ENCODE measurements around the gene MS4A14. TPM values are rescaled to one million over a fixed set of nuclear protein-coding genes. Genes with fewer than 3 reads are reported as not detected.
"Not testable (repeated sequence)": the region's sequence is repeated elsewhere in the genome, so short reads cannot be mapped to it uniquely, and the experiment has no call there.

The MS4A14 gene
- 1.6 TPM for polyA plus RNA-seq
- long read RNA-seq, donor 1: 0 reads
- long read RNA-seq, donor 2: 0 reads
- long read RNA-seq, donor 3: 0 reads
- long read RNA-seq, donor 4: 0 reads
- long read RNA-seq, donor 5: 0 reads
- long read RNA-seq, donor 6: 0 reads
- long read RNA-seq, donor 7: 0 reads
- long read RNA-seq, donor 8: 0 reads
- long read RNA-seq, donor 9, partial matches to known transcripts: 0 of 1 reads
- long read RNA-seq, donor 9, other reads (novel, unspliced or antisense): 0 of 1 reads
- long read RNA-seq, donor 10: 0 reads
- long read RNA-seq, donor 11: 0 reads

DNA sequence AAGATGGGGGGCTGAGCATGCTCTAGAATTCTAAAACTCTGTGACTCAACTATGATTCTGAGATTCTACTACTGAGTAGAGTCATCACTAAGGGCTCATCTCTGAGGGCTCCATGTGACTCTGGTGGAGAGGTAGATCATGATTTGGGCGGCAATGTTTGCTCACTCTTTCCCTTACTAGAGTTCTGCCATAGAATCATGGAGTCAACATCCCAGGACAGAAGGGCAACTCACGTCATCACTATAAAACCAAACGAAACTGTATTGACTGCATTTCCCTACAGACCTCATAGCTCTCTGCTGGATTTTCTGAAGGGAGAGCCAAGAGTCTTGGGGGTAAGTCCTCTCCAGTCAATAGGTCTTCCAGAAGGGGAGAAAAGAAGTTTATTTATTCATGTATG is at the start of gene MS4A14:
Gene MS4A14, plus strand, starts transcription at position 78 of the 400 bp plus-strand sequence. Its CDS starts 120 bp downstream, at position 198.
- Histone ChIP-seq H3K4me1 (ENCODE audit: control insufficient read depth, insufficient read depth, low read length) (no peaks in the 10 kb centered on the region), H3K4me3 (ENCODE audit: low read length) (no peak within 1 kb of the TSS), H3K9me3 (ENCODE audit: control insufficient read depth, low read depth, low read length) (no peaks in the 10 kb centered on the region), H3K27ac (ENCODE audit: low read length) (no peak within 1 kb of the TSS), H3K27me3 (ENCODE audit: control insufficient read depth, insufficient read depth, low read length) (no peaks in the 10 kb centered on the region), H3K36me3 (ENCODE audit: control insufficient read depth, insufficient read depth, low read length) (no peaks in the 10 kb centered on the region)
- DNase-seq: no peak
- no CpG with 5 or more reads among the region's 3 CpGs for WGBS (ENCODE audit: insufficient coverage, low lambda C conversion rate)

GRCh38 chr11:60347084-60347797 is 49.0 kb upstream of the MS4A14 start:
- Histone ChIP-seq H3K36me3 (ENCODE audit: control insufficient read depth, insufficient read depth, low read length) (no peaks in the 10 kb centered on the region), H3K27me3 (ENCODE audit: control insufficient read depth, insufficient read depth, low read length) (no peaks in the 10 kb centered on the region), H3K4me3 (ENCODE audit: low read length) (no peak overlapping the region), H3K9me3 (ENCODE audit: control insufficient read depth, low read depth, low read length) (no peaks in the 10 kb centered on the region), H3K27ac (ENCODE audit: low read length) (no peak overlapping the region), H3K4me1 (ENCODE audit: control insufficient read depth, insufficient read depth, low read length) (peaks cover 3% of the 10 kb centered on the region)
- 83% methylated on average over 1 of the region's 2 CpGs for WGBS (ENCODE audit: insufficient coverage, low lambda C conversion rate)
- no peak for DNase-seq

GRCh38 chr11:60348116-60348515 is 48.1 kb upstream of the MS4A14 start:
- Histone ChIP-seq H3K27ac (ENCODE audit: low read length) (no peak overlapping the region), H3K27me3 (ENCODE audit: control insufficient read depth, insufficient read depth, low read length) (no peaks in the 10 kb centered on the region), H3K9me3 (ENCODE audit: control insufficient read depth, low read depth, low read length) (no peaks in the 10 kb centered on the region), H3K4me3 (ENCODE audit: low read length) (no peak overlapping the region), H3K36me3 (ENCODE audit: control insufficient read depth, insufficient read depth, low read length) (no peaks in the 10 kb centered on the region), H3K4me1 (ENCODE audit: control insufficient read depth, insufficient read depth, low read length) (peaks cover 3% of the 10 kb centered on the region)
- WGBS (ENCODE audit: insufficient coverage, low lambda C conversion rate): 40% methylated on average over 1 of the region's 2 CpGs
- peak in 1 of 2 donors; percentile 12 for DNase-seq

GRCh38 chr11:60349990-60350389 is 46.3 kb upstream of the MS4A14 start:
- Histone ChIP-seq H3K4me1 (ENCODE audit: control insufficient read depth, insufficient read depth, low read length) (peaks cover 3% of the 10 kb centered on the region), H3K27ac (ENCODE audit: low read length) (no peak overlapping the region), H3K9me3 (ENCODE audit: control insufficient read depth, low read depth, low read length) (no peaks in the 10 kb centered on the region), H3K4me3 (ENCODE audit: low read length) (no peak overlapping the region), H3K27me3 (ENCODE audit: control insufficient read depth, insufficient read depth, low read length) (no peaks in the 10 kb centered on the region), H3K36me3 (ENCODE audit: control insufficient read depth, insufficient read depth, low read length) (no peaks in the 10 kb centered on the region)
- no peak for DNase-seq
- no CpG with 5 or more reads among the region's 1 CpG for WGBS (ENCODE audit: insufficient coverage, low lambda C conversion rate)

- H3K27ac ChIP-seq (ENCODE audit: low read length): no peak overlapping the region
- H3K4me3 ChIP-seq (ENCODE audit: low read length): no peak overlapping the region
- no CpG with 5 or more reads among the region's 2 CpGs for WGBS (ENCODE audit: insufficient coverage, low lambda C conversion rate)
- peaks cover 8% of the 10 kb centered on the region for H3K9me3 ChIP-seq (ENCODE audit: control insufficient read depth, low read depth, low read length)
- no peaks in the 10 kb centered on the region for H3K36me3 ChIP-seq (ENCODE audit: control insufficient read depth, insufficient read depth, low read length)
- no peaks in the 10 kb centered on the region for H3K4me1 ChIP-seq (ENCODE audit: control insufficient read depth, insufficient read depth, low read length)
- DNase-seq: no peak
- H3K27me3 ChIP-seq (ENCODE audit: control insufficient read depth, insufficient read depth, low read length): no peaks in the 10 kb centered on the region
Observed at GRCh38 chr11:60357771-60358170, 38.5 kb upstream of the MS4A14 start.

DNA sequence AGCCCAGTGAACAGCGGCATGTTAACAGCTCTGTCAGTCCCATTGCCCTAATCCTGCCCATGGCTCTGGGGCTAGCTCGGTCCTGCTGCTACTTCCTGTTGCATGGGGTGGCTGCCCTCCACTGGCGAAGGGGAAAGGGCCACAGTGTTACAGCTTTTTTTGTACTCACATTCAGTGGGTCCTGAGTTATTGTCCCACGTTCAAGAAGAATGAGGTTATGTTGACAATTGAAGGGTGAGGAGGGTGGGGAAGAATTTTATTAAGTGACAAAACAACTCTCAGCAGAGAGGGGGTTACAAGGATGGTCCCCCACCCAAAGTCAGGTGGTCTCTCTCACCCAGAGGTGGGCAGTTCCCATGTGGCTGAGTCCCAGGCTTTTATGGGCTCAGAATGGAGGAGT is 35.6 kb upstream of the MS4A14 start:
- no CpG with 5 or more reads among the region's 4 CpGs for WGBS (ENCODE audit: insufficient coverage, low lambda C conversion rate)
- no peak for DNase-seq

GRCh38 chr11:60362241-60362640 is 34.0 kb upstream of the MS4A14 start:
- no peaks in the 10 kb centered on the region for H3K4me1 ChIP-seq (ENCODE audit: control insufficient read depth, insufficient read depth, low read length)
- WGBS (ENCODE audit: insufficient coverage, low lambda C conversion rate): 50% methylated on average over 1 of the region's 1 CpG

More for the DNA sequence above, 35.6 kb upstream of the MS4A14 start:
- Histone ChIP-seq H3K36me3 (ENCODE audit: control insufficient read depth, insufficient read depth, low read length) (no peaks in the 10 kb centered on the region), H3K27ac (ENCODE audit: low read length) (no peak overlapping the region), H3K9me3 (ENCODE audit: control insufficient read depth, low read depth, low read length) (peaks cover 8% of the 10 kb centered on the region), H3K4me3 (ENCODE audit: low read length) (no peak overlapping the region), H3K4me1 (ENCODE audit: control insufficient read depth, insufficient read depth, low read length) (no peaks in the 10 kb centered on the region), H3K27me3 (ENCODE audit: control insufficient read depth, insufficient read depth, low read length) (peaks cover 3% of the 10 kb centered on the region)

DNA sequence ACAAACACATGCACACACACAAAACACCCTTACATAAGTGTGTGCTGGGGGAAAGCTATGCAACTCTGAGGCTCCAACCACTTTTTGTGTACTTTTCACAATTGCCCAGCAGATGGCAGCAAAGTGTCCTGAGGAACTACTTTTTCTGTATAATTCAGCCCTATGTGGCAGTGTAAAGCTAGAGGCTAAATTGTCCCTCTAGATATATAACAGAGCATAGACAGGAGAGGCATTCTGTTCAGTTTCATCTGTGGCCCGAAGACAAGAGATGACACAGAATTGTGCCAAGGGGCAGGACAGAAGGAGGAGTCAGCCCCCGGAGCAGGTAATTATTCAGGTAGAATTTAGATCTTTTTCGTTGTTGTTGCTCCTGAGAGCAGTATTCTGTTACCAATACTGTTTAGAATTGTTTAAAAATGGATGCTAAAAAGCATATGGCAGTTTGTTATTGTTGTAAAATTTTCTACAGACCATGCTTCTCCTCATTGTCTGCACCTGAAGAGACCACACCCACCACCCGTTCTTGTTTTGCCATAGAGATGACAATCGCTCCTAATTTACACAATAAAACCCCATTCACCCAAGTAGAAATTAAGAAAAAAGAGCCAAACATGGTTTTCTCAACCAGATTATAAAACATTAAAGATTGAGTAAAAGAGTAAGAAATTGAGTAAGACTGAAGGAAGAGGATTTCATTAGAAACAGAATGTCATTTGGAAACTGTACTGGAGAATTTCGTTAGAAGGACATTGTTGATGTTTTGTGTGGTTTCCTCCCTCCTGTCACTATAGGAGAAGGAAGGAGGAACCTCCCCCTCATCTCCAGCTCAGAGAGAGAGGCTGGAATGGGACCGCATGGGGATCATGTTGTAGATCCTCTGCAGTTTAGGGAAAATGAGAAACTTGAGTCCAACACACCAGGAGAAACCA is 32.5 kb upstream of the MS4A14 start:
- 80% methylated on average over 1 of the region's 7 CpGs for WGBS (ENCODE audit: insufficient coverage, low lambda C conversion rate)
- DNase-seq: peak; percentile 38 to 44
- Histone ChIP-seq H3K27me3 (ENCODE audit: control insufficient read depth, insufficient read depth, low read length) (peaks cover 3% of the 10 kb centered on the region), H3K4me1 (ENCODE audit: control insufficient read depth, insufficient read depth, low read length) (no peaks in the 10 kb centered on the region), H3K9me3 (ENCODE audit: control insufficient read depth, low read depth, low read length) (peaks cover 8% of the 10 kb centered on the region), H3K4me3 (ENCODE audit: low read length) (no peak overlapping the region), H3K36me3 (ENCODE audit: control insufficient read depth, insufficient read depth, low read length) (no peaks in the 10 kb centered on the region), H3K27ac (ENCODE audit: low read length) (no peak overlapping the region)

More at GRCh38 chr11:60362241-60362640, 34.0 kb upstream of the MS4A14 start:
- peaks cover 3% of the 10 kb centered on the region for H3K27me3 ChIP-seq (ENCODE audit: control insufficient read depth, insufficient read depth, low read length)
- no peaks in the 10 kb centered on the region for H3K36me3 ChIP-seq (ENCODE audit: control insufficient read depth, insufficient read depth, low read length)
- H3K27ac ChIP-seq (ENCODE audit: low read length): no peak overlapping the region
- H3K4me3 ChIP-seq (ENCODE audit: low read length): no peak overlapping the region
- H3K9me3 ChIP-seq (ENCODE audit: control insufficient read depth, low read depth, low read length): peaks cover 8% of the 10 kb centered on the region
- DNase-seq: no peak

DNA sequence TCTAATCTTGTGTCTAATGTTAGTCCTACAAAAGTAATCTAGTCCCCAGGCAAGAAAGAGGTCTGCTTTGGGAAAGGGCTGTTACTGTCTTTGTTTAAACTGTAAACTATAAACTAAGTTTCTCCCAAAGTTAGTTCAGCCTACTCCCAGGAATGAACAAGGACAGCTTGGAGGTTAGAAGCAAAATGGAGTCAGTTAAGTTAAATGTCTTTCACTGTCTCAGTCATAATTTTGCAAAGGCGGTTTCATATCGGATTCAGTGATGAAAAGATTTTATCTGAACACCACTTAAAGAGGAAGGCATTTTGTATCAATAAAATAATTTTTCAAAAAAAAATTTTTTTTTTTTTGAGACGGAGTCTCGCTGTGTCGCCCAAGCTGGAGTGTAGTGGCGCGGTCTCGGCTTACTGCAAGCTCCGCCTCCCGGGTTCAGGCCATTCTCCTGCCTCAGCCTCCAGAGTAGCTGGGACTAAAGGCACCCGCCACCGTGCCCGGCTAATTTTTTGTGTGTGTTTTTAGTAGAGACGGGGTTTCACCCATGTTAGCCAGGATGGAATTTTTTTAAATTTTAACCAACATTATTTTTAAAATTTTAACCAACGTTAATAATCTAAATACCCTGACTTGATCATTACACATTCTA is 29.9 kb upstream of the MS4A14 start:
- not testable (repeated sequence) for H3K4me3 ChIP-seq (ENCODE audit: low read length); H3K9me3 ChIP-seq (ENCODE audit: control insufficient read depth, low read depth, low read length); H3K27me3 ChIP-seq (ENCODE audit: control insufficient read depth, insufficient read depth, low read length); H3K27ac ChIP-seq (ENCODE audit: low read length); H3K36me3 ChIP-seq (ENCODE audit: control insufficient read depth, insufficient read depth, low read length); H3K4me1 ChIP-seq (ENCODE audit: control insufficient read depth, insufficient read depth, low read length); DNase-seq
- 75% methylated on average over 4 of the region's 15 CpGs for WGBS (ENCODE audit: insufficient coverage, low lambda C conversion rate)

DNA sequence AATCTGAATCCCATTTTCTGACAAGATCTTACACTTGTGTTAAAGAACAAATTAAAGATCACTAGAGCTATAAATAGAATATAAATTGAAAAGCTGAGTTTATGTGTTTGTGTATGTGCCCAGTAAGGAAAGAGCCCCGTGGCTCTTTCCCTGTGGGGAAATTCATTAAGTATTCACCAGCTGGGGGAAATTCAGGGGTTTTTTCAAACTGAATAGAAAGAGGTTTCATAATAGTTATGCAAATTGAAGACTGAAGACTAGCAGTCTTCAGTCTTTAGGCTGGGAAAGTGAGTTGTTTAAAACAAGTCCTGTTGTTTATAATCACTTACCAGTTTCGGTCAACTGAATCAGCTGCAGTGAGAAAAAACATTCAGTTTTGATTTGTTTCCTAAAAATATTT is 29.2 kb upstream of the MS4A14 start:
- Histone ChIP-seq H3K27me3 (ENCODE audit: control insufficient read depth, insufficient read depth, low read length) (peaks cover 3% of the 10 kb centered on the region), H3K4me3 (ENCODE audit: low read length) (no peak overlapping the region), H3K9me3 (ENCODE audit: control insufficient read depth, low read depth, low read length) (no peaks in the 10 kb centered on the region), H3K36me3 (ENCODE audit: control insufficient read depth, insufficient read depth, low read length) (no peaks in the 10 kb centered on the region), H3K27ac (ENCODE audit: low read length) (no peak overlapping the region), H3K4me1 (ENCODE audit: control insufficient read depth, insufficient read depth, low read length) (no peaks in the 10 kb centered on the region)
- DNase-seq: no peak
- no CpG with 5 or more reads among the region's 2 CpGs for WGBS (ENCODE audit: insufficient coverage, low lambda C conversion rate)

Data from large intestine (tissue), 12 donors.